Fibroblast of villous mesenchyme (primary cell): ENCODE results near the gene ZEB1. TPM values are rescaled to one million over a fixed set of nuclear protein-coding genes. Genes with fewer than 3 reads are reported as not detected.
A peak's percentile ranks its signal among the peaks of the same experiment; 100 is the strongest.

ENCODE experiments used
- DNase-seq: peaks from one replicate; pipeline ENCODE4 v3.0.0-alpha.2; 2010; ENCODE audit warnings: low read depth
- H3K4me3 ChIP-seq: 2 replicates; pipeline ENCODE4 v1.5.1; 2011; ENCODE audit warnings: low read depth, mild to moderate bottlenecking, low read length
- CTCF ChIP-seq: IDR thresholded peaks from 2 replicates; pipeline ENCODE4 v1.5.1; 2012; ENCODE audit warnings: low read depth, mild to moderate bottlenecking, low read length; ENCODE audit not compliant: insufficient read depth
- total RNA-seq: library from RNA; depleted of rRNA; stranded (reverse); fragments of >200 nt; gene quantifications from 2 replicates; pipeline ENCODE4 v1.2.3, GENCODE V29; 2012

The ZEB1 gene
- total RNA-seq, 1 donor, result 89.8 TPM

DNA sequence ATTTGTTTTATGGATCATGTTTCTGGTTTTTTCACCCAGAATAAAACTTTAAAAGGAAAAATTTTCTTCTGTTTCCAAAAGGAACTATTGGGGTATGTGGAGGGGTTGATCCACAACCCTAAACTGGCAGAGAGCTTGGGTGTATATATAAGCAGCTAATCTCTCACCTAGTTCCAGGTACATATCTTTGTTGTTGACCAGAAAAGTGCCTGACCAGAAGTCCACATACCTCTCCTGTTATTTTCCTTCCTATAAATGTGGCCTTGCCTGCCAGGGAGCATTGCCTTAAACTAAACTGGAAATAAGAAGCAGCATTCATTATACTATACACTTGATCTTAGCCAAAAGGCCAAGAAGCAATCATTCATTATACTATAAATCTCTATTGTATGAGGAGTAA is 112.0 kb downstream of the ZEB1 start:
- TF ChIP-seq CTCF, result no peak
- H3K4me3 ChIP-seq, result no peak overlapping the region
- DNase-seq, result no peak

- DNase-seq, result no peak
- no peak for TF ChIP-seq CTCF
Observed at GRCh38 chr10:31437959-31438358, 118.9 kb downstream of the ZEB1 start.

GRCh38 chr10:31451766-31452165 is 132.8 kb downstream of the ZEB1 start:
- no peak for TF ChIP-seq CTCF
- DNase-seq, result no peak
- H3K4me3 ChIP-seq, result no peak overlapping the region

More at GRCh38 chr10:31437959-31438358, 118.9 kb downstream of the ZEB1 start:
- H3K4me3 ChIP-seq, result no peak overlapping the region

GRCh38 chr10:31456468-31456867 is 137.5 kb downstream of the ZEB1 start:
- no peak overlapping the region for H3K4me3 ChIP-seq
- DNase-seq, result no peak
- TF ChIP-seq CTCF, result no peak

- no peak for DNase-seq
- H3K4me3 ChIP-seq, result no peak overlapping the region
- TF ChIP-seq CTCF, result no peak
Observed at GRCh38 chr10:31457858-31458257, 138.8 kb downstream of the ZEB1 start.

GRCh38 chr10:31458974-31459373 is 140.0 kb downstream of the ZEB1 start:
- TF ChIP-seq CTCF, result no peak
- peak; percentile 63 for DNase-seq
- no peak overlapping the region for H3K4me3 ChIP-seq

- no peak for DNase-seq
- TF ChIP-seq CTCF, result no peak
- H3K4me3 ChIP-seq, result no peak overlapping the region
Observed at GRCh38 chr10:31460242-31460641, 141.2 kb downstream of the ZEB1 start.
